Urinary bladder (tissue), 4 donors: ENCODE results near the gene PARD3B. TPM values are rescaled to one million over a fixed set of nuclear protein-coding genes. Genes with fewer than 3 reads are reported as not detected.
A peak's percentile ranks its signal among the peaks of the same experiment; 100 is the strongest.

Source experiments
- DNase-seq: peaks from one replicate; pipeline ENCODE4 v3.0.0-alpha.2; 2015; ENCODE audit errors: extremely low spot score
- H3K27ac ChIP-seq: one replicate; pipeline ENCODE4 v1.5.1; 2013; ENCODE audit warnings: low read depth, mild to moderate bottlenecking, moderate library complexity
- H3K36me3 ChIP-seq: one replicate; pipeline ENCODE4 v1.6.1; 2013; ENCODE audit warnings: mild to moderate bottlenecking, moderate library complexity; ENCODE audit not compliant: insufficient read depth
- H3K4me1 ChIP-seq: one replicate; pipeline ENCODE4 v1.6.1; 2013; ENCODE audit warnings: mild to moderate bottlenecking, moderate library complexity; ENCODE audit not compliant: insufficient read depth
- H3K4me3 ChIP-seq: one replicate; pipeline ENCODE4 v1.5.1; 2013; ENCODE audit warnings: low read depth, low read length
- WGBS: extraction: QIAGEN DNeasy Blood & Tissue Kit; methylation state at CpG from one replicate; pipeline ENCODE4 v1.1.7; 2013; 5-methylcytosine and 5-hydroxymethylcytosine counted together
- polyA plus RNA-seq: library from polyadenylated mRNA; stranded (reverse); fragments of 200-250 nt; gene quantifications from one replicate; pipeline ENCODE4 v1.2.3, GENCODE V29; 2013
- total RNA-seq: library from RNA; depleted of rRNA; stranded (reverse); fragments of >200 nt; gene quantifications from one replicate; pipeline ENCODE4 v1.2.3, GENCODE V29; 2014
- donor health status: healthy with polysubstance abuse.
- donor health status: healthy.

Gene PARD3B
- total and polyA plus RNA-seq, 2 donors: 9.1 to 42.9 TPM

- no peaks in the 10 kb centered on the region for H3K36me3 ChIP-seq
- no peak overlapping the region for H3K27ac ChIP-seq
- no peak overlapping the region for H3K4me3 ChIP-seq
- 95% methylated on average over 3 of the region's 3 CpGs for WGBS
- DNase-seq: no peak
- H3K4me1 ChIP-seq: no peaks in the 10 kb centered on the region
Observed at GRCh38 chr2:204964414-204964813, 419.1 kb downstream of the PARD3B start.

- no peak overlapping the region for H3K27ac ChIP-seq
Observed at GRCh38 chr2:204966245-204966644, 421.0 kb downstream of the PARD3B start.

GRCh38 chr2:204967199-204967960 is 422.1 kb downstream of the PARD3B start:
- no peak overlapping the region for H3K4me3 ChIP-seq
- 72% methylated on average over 7 of the region's 7 CpGs for WGBS
- no peak overlapping the region for H3K27ac ChIP-seq
- H3K4me1 ChIP-seq: no peaks in the 10 kb centered on the region
- no peaks in the 10 kb centered on the region for H3K36me3 ChIP-seq
- DNase-seq: no peak

More at GRCh38 chr2:204966245-204966644, 421.0 kb downstream of the PARD3B start:
- 76% methylated on average over 5 of the region's 5 CpGs for WGBS
- H3K4me1 ChIP-seq: no peaks in the 10 kb centered on the region
- no peak for DNase-seq
- no peaks in the 10 kb centered on the region for H3K36me3 ChIP-seq
- no peak overlapping the region for H3K4me3 ChIP-seq

- no peaks in the 10 kb centered on the region for H3K36me3 ChIP-seq
- no peak overlapping the region for H3K4me3 ChIP-seq
- no peaks in the 10 kb centered on the region for H3K4me1 ChIP-seq
- no peak for DNase-seq
- WGBS: 68% methylated on average over 2 of the region's 2 CpGs
- no peak overlapping the region for H3K27ac ChIP-seq
Observed at GRCh38 chr2:204971206-204971907, 426.1 kb downstream of the PARD3B start.

GRCh38 chr2:204972161-204972560 is 426.9 kb downstream of the PARD3B start:
- H3K36me3 ChIP-seq: no peaks in the 10 kb centered on the region
- H3K4me1 ChIP-seq: no peaks in the 10 kb centered on the region
- DNase-seq: no peak

GRCh38 chr2:204972606-204973336 is 427.5 kb downstream of the PARD3B start:
- DNase-seq: no peak
- no peak overlapping the region for H3K4me3 ChIP-seq
- H3K36me3 ChIP-seq: no peaks in the 10 kb centered on the region
- 38% methylated on average over 5 of the region's 5 CpGs for WGBS
- H3K4me1 ChIP-seq: no peaks in the 10 kb centered on the region
- H3K27ac ChIP-seq: peak overlapping the region; percentile 56

More at GRCh38 chr2:204972161-204972560, 426.9 kb downstream of the PARD3B start:
- Histone ChIP-seq H3K4me3 (no peak overlapping the region), H3K27ac (no peak overlapping the region)

- Histone ChIP-seq H3K36me3 (no peaks in the 10 kb centered on the region), H3K27ac (no peak overlapping the region), H3K4me1 (no peaks in the 10 kb centered on the region), H3K4me3 (no peak overlapping the region)
- WGBS: 77% methylated on average over 2 of the region's 2 CpGs
- DNase-seq: no peak
Observed at GRCh38 chr2:204973616-204974015, 428.3 kb downstream of the PARD3B start.

- 93% methylated on average over 2 of the region's 2 CpGs for WGBS
- H3K4me1 ChIP-seq: no peaks in the 10 kb centered on the region
- no peak overlapping the region for H3K27ac ChIP-seq
- no peaks in the 10 kb centered on the region for H3K36me3 ChIP-seq
- no peak for DNase-seq
- no peak overlapping the region for H3K4me3 ChIP-seq
Observed at GRCh38 chr2:204974487-204974886, 429.2 kb downstream of the PARD3B start.

GRCh38 chr2:204977914-204978313 is 432.6 kb downstream of the PARD3B start:
- H3K27ac ChIP-seq: no peak overlapping the region
- H3K4me1 ChIP-seq: no peaks in the 10 kb centered on the region
- 56% methylated on average over 1 of the region's 1 CpG for WGBS
- DNase-seq: no peak
- H3K36me3 ChIP-seq: no peaks in the 10 kb centered on the region
- H3K4me3 ChIP-seq: no peak overlapping the region

- Histone ChIP-seq H3K27ac (no peak overlapping the region), H3K36me3 (no peaks in the 10 kb centered on the region), H3K4me3 (no peak overlapping the region), H3K4me1 (no peaks in the 10 kb centered on the region)
- no peak for DNase-seq
- 52% methylated on average over 2 of the region's 2 CpGs for WGBS
Observed at GRCh38 chr2:204982303-204982702, 437.0 kb downstream of the PARD3B start.

- no peak overlapping the region for H3K27ac ChIP-seq
- no peaks in the 10 kb centered on the region for H3K4me1 ChIP-seq
- no peaks in the 10 kb centered on the region for H3K36me3 ChIP-seq
- no peak overlapping the region for H3K4me3 ChIP-seq
- 95% methylated on average over 3 of the region's 3 CpGs for WGBS
- no peak for DNase-seq
Observed at GRCh38 chr2:204984518-204984917, 439.2 kb downstream of the PARD3B start.

GRCh38 chr2:204986641-204987040 is 441.4 kb downstream of the PARD3B start:
- Histone ChIP-seq H3K36me3 (no peaks in the 10 kb centered on the region), H3K4me3 (no peak overlapping the region), H3K4me1 (no peaks in the 10 kb centered on the region), H3K27ac (no peak overlapping the region)
- DNase-seq: no peak
- 83% methylated on average over 5 of the region's 5 CpGs for WGBS

- H3K36me3 ChIP-seq: no peaks in the 10 kb centered on the region
- no peak overlapping the region for H3K4me3 ChIP-seq
- no peak overlapping the region for H3K27ac ChIP-seq
- no peaks in the 10 kb centered on the region for H3K4me1 ChIP-seq
- no peak for DNase-seq
- WGBS: 79% methylated on average over 3 of the region's 3 CpGs
Observed at GRCh38 chr2:204988836-204989235, 443.6 kb downstream of the PARD3B start.

GRCh38 chr2:204989877-204990276 is 444.6 kb downstream of the PARD3B start:
- WGBS: 94% methylated on average over 1 of the region's 1 CpG

More at GRCh38 chr2:204989877-204990276, 444.6 kb downstream of the PARD3B start:
- Histone ChIP-seq H3K4me1 (no peaks in the 10 kb centered on the region), H3K27ac (no peak overlapping the region), H3K36me3 (no peaks in the 10 kb centered on the region), H3K4me3 (no peak overlapping the region)
- DNase-seq: no peak
